Right atrium auricular region (tissue), 2 donors: ENCODE measurements around the gene TUBB3. TPM values are rescaled to one million over a fixed set of nuclear protein-coding genes. Genes with fewer than 3 reads are reported as not detected.

ENCODE experiments used
- DNase-seq: peaks from one replicate; pipeline ENCODE4 v3.0.0-alpha.2; 2019; ENCODE audit warnings: low spot score
- H3K27ac ChIP-seq, 2 donors: fragments of 200-600 bp; sonication (generic); 1 replicate in 1 of 2; 2 replicates in 1 of 2; pipeline ENCODE4 v1.5.1; 2016 to 2019
- H3K27me3 ChIP-seq, 2 donors: fragments of 200-600 bp; sonication (generic); one replicate each; pipeline versions ENCODE4 v1.5.1 to v1.6.0; 2017 to 2019
- H3K36me3 ChIP-seq: fragments of 200-600 bp; sonication (generic); one replicate; pipeline ENCODE4 v1.5.1; 2016
- H3K4me1 ChIP-seq, 2 donors: fragments of 200-600 bp; sonication (generic); one replicate each; pipeline versions ENCODE4 v1.5.1 to v1.6.0; 2017 to 2019
- H3K4me3 ChIP-seq, 2 donors: fragments of 200-600 bp; sonication (generic); 1 replicate in 1 of 2; 2 replicates in 1 of 2; pipeline ENCODE4 v1.5.1; 2017 to 2019; ENCODE audit warnings: mild to moderate bottlenecking in 1 of 2, moderate library complexity in 1 of 2
- H3K9me3 ChIP-seq, 2 donors: fragments of 200-600 bp; sonication (generic); one replicate each; pipeline ENCODE4 v1.5.1; 2019
- CTCF ChIP-seq, 2 donors: fragments of 200-600 bp; sonication (generic); IDR thresholded peaks; one replicate each; pipeline ENCODE4 v1.5.1; 2019; ENCODE audit warnings: antibody characterized with exemption in 2 of 2
- total RNA-seq, 2 donors: library from RNA; depleted of rRNA; stranded (reverse); fragments of >200 nt; gene quantifications; one replicate each; pipeline ENCODE4 v1.1.0, GENCODE V29; 2016

The TUBB3 gene
- total RNA-seq, 2 donors from 2014 or later: 2.2 to 6.4 TPM

- DNase-seq: no peak
- Histone ChIP-seq H3K27me3 (peaks cover 0 to 14% of the 10 kb centered on the region in 2 donors), H3K4me3 (peak overlapping the region; percentile 53 to 73), H3K9me3 (no peaks in the 10 kb centered on the region), H3K36me3 (no peaks in the 10 kb centered on the region), H3K27ac (no peak overlapping the region), H3K4me1 (peaks cover 0 to 67% of the 10 kb centered on the region in 2 donors)
- TF ChIP-seq CTCF (IDR thresholded peaks at IDR 0.05): no peak
Observed at GRCh38 chr16:89923640-89924296, 626 bp downstream of the TUBB3 start.

- DNase-seq: no peak
- peaks cover 0 to 62% of the 10 kb centered on the region in 2 donors for H3K4me1 ChIP-seq
Observed at GRCh38 chr16:89924297-89924924, 1.3 kb downstream of the TUBB3 start.

GRCh38 chr16:89924925-89925307, 1.8 kb downstream of the TUBB3 start:
- Histone ChIP-seq H3K27me3 (peaks cover 0 to 14% of the 10 kb centered on the region in 2 donors), H3K9me3 (no peaks in the 10 kb centered on the region), H3K36me3 (no peaks in the 10 kb centered on the region), H3K4me1 (peaks cover 0 to 62% of the 10 kb centered on the region in 2 donors), H3K4me3 (no peak overlapping the region), H3K27ac (no peak overlapping the region)
- TF ChIP-seq CTCF (IDR thresholded peaks at IDR 0.05): no peak
- DNase-seq: no peak

More at GRCh38 chr16:89924297-89924924, 1.3 kb downstream of the TUBB3 start:
- no peaks in the 10 kb centered on the region for H3K36me3 ChIP-seq
- H3K27me3 ChIP-seq: peaks cover 0 to 14% of the 10 kb centered on the region in 2 donors
- no peaks in the 10 kb centered on the region for H3K9me3 ChIP-seq
- H3K4me3 ChIP-seq: no peak overlapping the region
- H3K27ac ChIP-seq: no peak overlapping the region
- no peak for TF ChIP-seq CTCF (IDR thresholded peaks at IDR 0.05)

- Histone ChIP-seq H3K4me3 (peak overlapping the region; percentile 33 to 56), H3K4me1 (peaks cover 0 to 57% of the 10 kb centered on the region in 2 donors), H3K27ac (no peak overlapping the region), H3K27me3 (peaks cover 0 to 14% of the 10 kb centered on the region in 2 donors), H3K36me3 (no peaks in the 10 kb centered on the region), H3K9me3 (no peaks in the 10 kb centered on the region)
- TF ChIP-seq CTCF (IDR thresholded peaks at IDR 0.05): no peak
- DNase-seq: no peak
Observed at GRCh38 chr16:89925596-89926079, 2.5 kb downstream of the TUBB3 start.

DNA sequence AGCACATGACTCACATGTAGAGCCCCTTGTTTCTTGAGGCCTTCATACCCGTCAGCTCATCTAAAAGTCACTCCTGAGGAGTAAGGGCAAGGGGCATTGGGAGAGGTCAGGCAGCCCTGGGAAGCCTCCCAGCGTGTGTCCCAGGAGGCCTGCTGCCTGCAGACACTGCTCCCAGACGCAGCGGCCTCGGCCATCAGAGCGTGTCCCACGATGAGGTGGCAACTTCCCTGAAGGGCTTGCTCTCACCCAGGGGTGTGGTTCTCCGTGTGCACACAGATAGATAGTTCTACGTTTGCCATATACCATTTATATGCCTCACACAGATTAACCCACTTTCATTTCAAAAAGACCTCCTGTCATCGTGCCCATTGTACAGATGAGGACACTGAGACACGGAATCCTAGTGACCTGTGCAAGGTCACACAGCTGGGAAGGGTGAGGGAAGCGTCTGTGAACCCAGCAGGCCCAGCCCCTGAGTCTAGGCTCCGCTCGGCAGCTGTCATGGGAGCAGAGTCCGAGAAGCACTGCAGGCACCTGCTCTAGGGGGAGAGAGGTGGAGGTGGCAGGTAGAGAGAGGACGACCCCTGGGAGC, 8.3 kb downstream of the TUBB3 start:
- Histone ChIP-seq H3K9me3 (no peaks in the 10 kb centered on the region), H3K36me3 (no peaks in the 10 kb centered on the region), H3K4me1 (peaks cover 0 to 3% of the 10 kb centered on the region in 2 donors), H3K27me3 (no peaks in the 10 kb centered on the region), H3K4me3 (no peak overlapping the region), H3K27ac (no peak overlapping the region)
- TF ChIP-seq CTCF (IDR thresholded peaks at IDR 0.05): no peak
- no peak for DNase-seq
